Stimulated activated CD8-positive, alpha-beta memory T cell treated with anti-CD3 and anti-CD28 coated beads, Interleukin-2, amount 100 ng/mL, for 48 hours (primary cell): ENCODE measurements around the gene RBM27.
"Not testable (repeated sequence)": the region's sequence is repeated elsewhere in the genome, so short reads cannot be mapped to it uniquely, and the experiment has no call there.

Source experiments
- DNase-seq, 2 donors: peaks; one replicate each; pipeline ENCODE4 v3.0.0-alpha.2; 2020; ENCODE audit warnings: low read depth in 2 of 2

RBM27 gene, protein sequence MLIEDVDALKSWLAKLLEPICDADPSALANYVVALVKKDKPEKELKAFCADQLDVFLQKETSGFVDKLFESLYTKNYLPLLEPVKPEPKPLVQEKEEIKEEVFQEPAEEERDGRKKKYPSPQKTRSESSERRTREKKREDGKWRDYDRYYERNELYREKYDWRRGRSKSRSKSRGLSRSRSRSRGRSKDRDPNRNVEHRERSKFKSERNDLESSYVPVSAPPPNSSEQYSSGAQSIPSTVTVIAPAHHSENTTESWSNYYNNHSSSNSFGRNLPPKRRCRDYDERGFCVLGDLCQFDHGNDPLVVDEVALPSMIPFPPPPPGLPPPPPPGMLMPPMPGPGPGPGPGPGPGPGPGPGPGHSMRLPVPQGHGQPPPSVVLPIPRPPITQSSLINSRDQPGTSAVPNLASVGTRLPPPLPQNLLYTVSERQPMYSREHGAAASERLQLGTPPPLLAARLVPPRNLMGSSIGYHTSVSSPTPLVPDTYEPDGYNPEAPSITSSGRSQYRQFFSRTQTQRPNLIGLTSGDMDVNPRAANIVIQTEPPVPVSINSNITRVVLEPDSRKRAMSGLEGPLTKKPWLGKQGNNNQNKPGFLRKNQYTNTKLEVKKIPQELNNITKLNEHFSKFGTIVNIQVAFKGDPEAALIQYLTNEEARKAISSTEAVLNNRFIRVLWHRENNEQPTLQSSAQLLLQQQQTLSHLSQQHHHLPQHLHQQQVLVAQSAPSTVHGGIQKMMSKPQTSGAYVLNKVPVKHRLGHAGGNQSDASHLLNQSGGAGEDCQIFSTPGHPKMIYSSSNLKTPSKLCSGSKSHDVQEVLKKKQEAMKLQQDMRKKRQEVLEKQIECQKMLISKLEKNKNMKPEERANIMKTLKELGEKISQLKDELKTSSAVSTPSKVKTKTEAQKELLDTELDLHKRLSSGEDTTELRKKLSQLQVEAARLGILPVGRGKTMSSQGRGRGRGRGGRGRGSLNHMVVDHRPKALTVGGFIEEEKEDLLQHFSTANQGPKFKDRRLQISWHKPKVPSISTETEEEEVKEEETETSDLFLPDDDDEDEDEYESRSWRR

DNA sequence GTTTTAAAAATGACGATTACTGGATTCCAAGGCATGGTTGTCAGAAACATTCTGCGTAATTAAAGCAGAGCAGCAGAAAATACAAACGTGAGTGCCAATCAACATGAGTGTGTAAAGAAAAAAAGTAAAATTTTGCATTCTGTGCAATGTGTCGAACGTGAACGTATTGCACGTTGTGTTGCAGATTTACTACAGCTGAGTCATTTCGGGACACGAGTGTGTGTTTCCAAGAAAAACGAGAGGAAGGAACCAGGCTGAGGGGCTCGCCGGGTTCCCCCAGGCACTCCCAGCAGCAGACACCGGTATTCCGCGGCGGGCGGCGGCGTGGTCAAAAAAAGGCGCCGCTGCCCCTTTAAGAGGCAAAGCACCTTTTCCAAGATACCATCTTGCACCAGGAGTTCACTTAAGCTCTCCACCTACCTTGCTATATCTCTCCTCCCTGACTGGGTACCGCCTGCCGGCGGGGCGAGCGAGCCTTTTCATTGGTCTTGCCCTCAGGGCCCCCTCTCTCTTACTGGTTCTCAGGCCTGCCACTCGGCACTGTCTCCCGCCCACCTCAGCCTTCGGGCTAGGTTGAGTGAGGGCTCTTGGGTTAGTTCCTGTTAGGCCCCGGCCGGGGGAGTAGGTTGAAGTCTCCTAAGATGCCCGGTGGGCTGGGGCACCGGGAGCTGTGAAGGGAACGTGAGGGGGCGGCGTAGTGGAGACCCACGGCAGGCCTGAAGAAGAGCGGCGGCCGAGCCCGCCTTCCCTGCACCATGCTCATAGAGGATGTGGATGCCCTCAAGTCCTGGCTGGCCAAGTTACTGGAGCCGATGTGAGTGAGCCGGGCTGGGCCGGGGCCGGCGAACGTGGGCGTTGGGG is at the start of gene RBM27:
RBM27 (plus strand) TSS at position 595 of the 861 bp plus-strand sequence; CDS start at position 756, 161 bp downstream.
- peak; percentile 90 to 95 for DNase-seq

DNA sequence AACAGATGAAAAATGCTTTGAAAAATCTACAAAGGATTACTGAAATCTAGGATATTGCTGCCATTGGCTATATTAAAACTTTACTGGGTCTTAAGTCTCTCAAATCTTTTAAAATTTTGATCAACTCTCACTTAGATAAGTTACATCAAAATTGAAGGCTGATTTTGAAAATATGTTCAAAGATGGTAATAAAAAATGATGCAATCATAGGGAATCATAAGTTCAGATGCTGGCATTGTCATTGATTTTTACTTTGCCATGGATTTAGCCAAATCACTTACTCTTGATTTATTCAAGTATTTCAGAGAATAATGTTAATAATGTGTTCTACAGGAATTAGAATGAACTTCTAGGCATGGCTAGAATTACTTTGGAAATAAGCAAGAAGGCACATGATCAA is 45.1 kb upstream of the RBM27 start:
- DNase-seq: no peak

DNA sequence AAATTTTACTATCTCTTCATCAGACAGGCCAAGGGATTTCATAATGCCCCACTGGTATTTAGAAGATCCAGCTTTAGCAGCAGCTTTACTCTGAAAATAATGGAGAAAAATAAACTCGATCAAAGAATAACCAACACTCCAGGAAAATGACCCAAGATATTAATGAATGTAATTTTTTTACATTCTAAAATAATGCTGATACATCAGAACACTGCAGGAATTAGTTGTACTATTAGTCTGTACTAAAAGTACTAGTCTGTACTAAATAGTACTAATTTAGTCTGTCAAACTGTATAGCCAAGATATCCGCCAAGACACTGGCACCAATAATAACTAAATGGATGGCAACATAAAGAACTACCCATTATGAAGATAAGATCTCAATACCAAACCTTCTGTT is 39.0 kb upstream of the RBM27 start:
- no peak for DNase-seq

DNA sequence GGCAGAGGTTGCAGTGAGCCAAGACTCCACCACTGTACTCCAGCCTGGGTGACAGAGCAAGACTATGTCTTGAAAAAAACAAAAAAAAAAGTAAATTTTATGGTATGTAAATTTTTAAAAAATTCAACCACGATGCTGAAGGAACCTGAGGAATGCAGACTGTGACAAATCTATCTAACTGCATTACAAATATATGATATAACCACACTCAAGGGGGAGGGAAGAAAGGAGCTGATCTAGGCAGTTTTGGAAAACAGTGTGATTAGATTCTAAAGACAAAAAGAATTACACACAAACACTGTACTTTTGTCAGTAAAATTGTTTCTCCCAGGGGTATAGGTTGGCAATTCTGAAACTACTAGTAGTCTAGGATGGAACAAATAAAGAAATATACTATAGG is 37.9 kb upstream of the RBM27 start:
- DNase-seq: no peak

DNA sequence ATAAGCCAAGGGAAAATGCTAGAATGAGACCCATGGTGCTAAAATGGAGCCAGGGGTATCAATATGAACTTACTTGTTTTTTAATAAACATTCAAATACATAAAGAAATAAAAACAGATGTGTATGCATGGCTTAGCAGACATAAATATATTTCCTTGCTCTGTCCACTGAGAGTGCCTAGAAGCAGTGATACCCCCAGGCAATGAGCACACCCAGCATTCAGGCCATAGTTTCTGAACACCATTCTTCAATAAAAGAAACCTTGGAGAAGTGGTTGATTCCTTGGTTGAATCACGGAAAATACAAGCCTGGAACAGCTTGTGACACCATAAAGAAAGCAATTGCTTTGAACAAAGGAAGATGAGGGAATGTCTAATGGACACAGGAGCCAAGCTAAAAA is 37.5 kb upstream of the RBM27 start:
- DNase-seq: no peak

DNA sequence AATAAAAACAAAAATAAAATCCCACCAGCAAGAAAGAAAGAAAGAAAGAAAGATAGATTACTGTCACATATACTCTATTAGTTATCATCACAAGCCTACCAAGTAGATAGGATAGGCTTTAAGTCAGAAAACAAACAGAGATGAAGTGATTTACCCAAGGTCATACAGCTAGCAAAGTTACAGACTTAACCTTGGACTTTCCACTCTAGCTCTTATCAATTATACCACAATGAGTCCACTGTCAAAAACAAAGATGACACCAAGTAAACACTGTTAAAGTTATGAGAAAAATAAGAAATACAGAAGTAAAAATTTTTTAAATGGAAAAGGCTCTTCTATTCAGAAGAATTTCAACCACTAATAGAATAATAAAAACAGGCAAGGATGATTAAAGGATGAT is 34.3 kb upstream of the RBM27 start:
- DNase-seq: no peak

DNA sequence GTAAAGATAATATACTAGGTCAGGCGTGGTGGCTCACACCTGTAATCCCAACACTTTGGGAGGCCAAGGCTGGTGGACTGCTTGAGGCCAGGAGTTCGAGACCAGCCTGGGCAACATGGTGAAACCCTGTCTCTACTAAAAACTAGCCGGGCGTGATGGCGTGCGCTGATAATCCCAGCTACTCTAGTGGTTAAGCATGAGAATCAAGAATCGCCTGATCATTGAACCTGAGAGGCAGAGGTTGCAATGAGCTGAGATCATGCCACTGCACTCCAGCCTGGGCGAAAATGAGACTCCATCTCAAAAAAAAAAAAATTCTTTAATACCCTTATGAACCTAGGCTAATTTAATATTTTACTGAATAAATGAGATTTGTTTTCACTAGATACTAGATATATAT is 30.4 kb upstream of the RBM27 start:
- not testable (repeated sequence) for DNase-seq

DNA sequence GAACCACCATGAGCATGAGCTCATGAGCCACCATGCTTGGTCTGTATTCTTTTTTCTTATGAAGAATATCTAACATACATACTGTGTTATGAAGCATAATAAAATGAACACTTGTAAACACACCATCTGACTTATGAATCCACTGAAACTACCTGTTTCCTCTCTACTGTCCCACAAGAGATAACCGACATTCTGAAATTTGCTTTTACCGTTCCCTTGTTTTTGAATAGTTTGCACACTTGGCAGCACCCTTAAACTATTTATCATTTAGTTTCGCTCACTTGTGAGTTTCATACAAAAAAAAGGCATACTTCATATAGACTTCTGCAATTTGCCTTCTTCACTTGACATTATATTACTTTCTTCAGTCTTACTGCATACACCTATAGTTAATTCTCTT is 29.8 kb upstream of the RBM27 start:
- DNase-seq: no peak

DNA sequence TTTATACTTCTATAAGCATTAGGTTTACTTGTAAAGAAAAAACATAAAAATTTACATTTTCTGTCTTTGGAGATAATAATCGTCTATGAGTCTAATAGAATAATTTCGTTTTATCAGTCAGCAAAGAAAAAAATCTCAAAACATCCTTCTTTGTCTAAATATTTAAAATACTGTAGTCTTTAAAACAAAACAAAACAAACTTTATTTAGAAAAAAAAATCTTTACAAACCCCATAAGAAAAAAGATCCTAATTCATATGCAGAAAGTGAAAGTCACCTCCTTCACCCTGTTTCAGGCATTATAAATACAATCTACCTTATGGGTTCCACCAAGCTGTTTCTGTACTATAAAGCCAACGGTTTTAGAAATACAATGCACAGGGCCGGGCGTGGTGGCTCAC is 26.6 kb upstream of the RBM27 start:
- DNase-seq: no peak

DNA sequence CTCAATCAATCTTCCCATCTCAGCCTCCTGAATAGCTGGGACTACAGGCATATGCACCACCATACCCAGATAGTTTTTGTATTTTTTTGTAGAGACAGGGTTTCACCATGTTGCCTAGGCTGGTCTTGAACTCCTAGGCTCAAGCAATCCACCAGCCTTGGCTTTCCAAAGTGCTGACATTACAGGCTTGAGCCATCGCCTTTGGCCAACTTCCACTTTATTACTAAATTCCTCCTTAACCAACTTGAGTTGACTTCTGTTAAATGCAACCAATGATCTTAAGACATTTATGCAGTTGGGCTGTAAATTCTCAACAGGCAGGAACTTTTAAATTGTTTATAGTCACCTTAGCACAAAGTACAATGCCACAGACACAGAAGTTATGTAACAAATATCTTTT is 23.7 kb upstream of the RBM27 start:
- DNase-seq: no peak

DNA sequence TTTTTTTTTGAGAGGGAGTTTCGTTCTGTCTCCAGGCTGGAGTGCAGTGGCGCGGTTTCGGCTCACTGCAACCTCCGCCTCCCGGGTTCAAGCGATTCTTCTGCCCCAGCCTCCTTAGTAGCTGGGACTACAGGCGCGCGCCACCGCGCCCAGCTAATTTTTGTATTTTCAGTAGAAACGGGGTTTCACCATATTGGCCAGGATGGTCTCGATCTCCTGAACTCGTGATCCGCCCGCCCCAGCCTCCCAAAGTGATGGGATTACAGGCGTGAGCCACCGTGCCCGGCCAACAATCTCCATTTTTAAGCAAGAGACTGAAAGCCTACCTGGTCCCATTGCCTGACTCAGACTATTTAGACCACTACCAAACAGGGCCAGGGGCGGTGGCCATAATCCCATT is 20.0 kb upstream of the RBM27 start:
- DNase-seq: not testable (repeated sequence)

DNA sequence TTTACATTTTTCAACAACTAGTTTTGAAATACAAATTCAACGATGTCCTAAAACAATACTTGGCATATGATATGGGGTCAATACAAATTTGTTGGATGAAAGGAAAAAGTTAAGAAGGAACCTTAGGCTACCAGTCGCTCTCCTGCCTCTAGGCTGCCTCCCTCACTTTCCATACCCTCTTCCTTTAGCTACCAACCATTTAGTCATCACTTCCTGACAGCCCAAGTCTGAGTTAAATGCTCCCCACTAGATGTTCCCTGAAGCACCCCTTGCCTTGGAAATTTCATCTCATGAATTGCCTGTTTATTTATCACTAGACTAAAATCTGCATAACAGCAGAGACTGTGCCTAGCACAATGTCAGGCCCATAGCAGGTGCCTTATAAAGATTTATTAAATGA is 18.2 kb upstream of the RBM27 start:
- DNase-seq: no peak

DNA sequence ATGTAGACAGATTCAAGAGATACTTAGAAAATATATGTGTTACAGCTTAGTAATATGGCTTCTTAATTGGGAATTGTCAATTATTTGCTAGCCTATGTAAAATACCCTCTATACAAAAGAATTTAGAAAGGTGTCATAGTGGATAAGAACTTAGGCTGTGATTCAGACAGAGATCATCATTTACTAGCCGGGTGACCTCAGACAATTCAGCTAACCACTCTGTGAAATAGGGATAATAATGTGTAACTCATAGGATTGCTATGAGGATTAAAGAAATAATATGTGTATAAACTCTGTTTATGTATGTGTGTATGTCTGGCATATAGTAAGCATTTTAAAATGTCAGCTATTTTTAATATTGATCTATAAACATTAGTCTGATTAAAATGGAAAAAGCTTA is 15.0 kb upstream of the RBM27 start:
- DNase-seq: no peak

DNA sequence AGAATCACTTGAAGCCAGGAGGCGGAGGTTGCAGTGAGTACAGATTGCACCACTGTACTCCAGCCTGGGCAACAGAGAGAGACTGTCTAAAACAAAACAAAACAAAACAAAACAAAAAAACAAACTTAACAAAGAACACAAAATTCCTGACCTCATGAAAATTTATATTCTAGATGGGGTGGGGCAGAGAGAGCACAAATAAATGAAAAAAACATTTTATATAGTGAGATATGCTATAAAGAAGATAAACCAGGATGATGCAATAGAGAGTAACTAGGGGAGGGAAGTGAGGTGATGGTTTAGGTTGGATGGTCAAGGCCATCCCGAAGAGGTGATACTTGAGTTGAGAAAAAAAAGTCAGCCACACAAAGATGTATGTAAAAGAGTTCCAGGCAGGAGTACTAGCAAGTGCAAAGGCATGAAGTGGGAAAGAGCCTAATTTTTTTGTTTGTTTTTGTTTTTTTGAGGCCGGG is 10.8 kb upstream of the RBM27 start:
- DNase-seq: no peak

DNA sequence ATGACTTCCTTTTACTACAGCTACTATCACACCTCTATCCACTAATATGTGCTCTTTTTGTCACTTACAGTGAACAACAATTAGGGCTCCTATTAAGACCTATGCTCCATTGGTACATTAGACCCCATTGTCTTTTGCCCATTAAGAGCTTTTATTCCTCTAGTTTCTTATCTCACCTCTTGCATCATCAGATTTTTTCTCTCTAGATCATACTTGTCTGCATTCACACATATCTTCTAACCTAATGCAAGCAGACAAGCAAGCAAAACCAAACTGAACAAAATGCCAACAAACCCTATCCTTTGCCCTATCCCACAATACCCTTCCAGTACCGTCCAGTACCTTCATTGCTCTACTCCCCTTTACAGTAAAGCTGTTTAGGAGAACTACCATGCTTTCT is 10.1 kb upstream of the RBM27 start:
- no peak for DNase-seq

DNA sequence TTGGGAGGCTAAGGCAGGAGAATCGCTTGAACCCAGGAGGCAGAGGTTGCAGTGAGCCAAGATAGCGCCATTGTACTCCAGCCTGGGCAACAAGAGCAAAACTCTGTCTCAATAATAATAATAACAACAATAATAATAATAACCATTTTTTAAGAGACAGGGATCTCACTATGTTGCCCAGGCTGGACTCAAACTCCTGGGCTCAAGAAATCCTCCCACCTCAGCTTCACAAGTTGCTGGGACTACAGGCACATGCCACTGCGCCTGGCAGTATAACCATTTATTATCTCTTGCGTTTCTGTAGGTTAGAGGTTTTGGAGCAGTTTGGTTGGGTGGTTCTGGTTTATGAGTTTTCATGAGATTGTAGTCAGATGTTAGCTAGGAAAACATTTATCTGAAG is 8.4 kb upstream of the RBM27 start:
- DNase-seq: not testable (repeated sequence)

DNA sequence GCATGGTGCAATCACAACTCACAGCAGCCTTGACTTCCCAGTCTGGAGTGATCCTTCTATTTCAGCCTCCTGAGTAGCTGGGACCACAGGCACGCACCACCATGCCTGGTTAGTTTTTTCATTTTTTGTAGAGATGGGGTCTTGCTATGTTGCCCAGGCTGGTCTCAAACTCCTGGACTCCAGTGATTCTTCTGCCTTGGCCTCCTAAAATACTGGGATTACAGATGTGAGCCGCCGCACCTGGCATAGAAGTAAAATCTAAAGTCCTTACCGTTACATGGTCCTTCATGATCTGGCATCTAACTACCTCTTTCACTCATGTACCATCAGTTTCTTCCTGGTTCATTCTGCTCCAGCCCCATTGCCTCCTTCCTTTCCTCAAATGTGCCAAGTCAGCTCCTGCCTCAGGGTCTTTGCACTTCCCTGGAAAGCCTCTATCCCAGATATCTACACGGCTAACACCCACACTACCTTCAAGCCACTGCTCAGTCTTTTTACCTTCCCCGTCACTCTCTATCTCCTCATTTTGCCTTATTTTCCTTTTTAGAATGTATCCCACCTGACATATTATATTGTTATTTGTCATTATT is 6.9 kb upstream of the RBM27 start:
- DNase-seq: no peak

DNA sequence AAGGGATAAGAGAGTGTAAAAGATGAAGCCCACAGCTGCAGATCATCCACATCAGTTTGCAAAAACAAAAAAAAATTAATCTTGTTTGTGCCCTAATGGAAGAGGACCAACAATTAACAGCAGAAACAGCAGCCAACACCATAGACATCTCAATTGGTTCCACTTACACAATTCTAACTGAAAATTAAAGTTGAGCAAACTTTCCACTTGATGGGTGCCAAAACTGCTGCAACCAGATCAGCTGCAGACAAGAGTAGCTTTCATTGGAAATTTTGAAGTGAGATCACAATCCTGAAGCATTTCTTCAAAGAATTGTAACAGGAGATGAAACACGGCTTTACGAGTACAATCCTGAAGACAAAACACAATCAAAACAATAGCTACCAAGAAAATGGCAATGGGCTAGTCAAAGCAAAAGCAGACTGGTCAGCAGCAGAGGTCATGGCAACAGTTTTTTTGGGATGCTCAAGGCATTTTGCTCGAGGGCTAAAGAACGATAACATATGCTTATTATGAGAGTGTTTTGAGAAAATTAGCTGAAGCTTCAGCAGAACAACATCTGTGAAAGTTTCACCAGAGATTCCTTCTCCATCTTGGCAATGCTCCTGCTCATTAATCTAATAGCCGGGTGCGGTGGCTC is 4.1 kb upstream of the RBM27 start:
- no peak for DNase-seq

DNA sequence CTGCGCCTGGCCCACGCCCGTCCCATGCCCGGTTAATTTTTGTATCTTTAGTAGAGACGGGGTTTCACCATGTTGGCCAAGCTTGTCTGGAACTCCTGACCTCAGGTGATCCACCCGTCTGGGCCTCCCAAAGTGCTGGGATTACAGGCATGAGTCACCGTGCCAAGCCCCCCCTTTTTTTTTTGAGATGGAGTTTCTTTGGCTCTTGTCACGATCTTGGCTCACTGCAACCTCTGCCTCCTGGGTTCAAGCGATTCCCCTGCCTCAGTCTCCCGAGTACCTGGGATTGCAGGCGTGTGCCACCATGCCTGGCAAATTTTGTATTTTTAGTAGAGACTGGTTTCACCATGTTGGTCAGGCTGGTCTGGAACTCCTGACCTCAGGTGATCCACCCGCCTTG is 1.6 kb upstream of the RBM27 start:
- DNase-seq: not testable (repeated sequence)

DNA sequence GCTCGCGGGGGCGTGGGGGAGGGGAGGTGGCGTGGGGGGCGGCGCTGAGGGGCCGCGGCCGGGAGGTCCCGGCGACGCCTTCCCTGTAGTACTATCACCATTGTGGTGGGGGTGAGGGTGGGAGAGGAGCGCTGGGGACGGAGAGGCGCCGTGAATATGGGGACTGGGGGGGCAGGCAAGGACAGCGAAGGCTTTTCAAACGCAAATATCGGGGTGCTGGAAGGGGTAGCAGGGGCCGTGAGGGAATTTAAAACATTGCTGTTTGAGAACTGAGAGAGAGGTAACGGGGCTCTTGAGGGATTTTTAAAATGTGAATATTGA is 427 bp downstream of the RBM27 start:
- DNase-seq: no peak
